GM21367 (cell line): ENCODE measurements around the gene PDE3B.
"Not testable (repeated sequence)": the region's sequence is repeated elsewhere in the genome, so short reads cannot be mapped to it uniquely, and the experiment has no call there.

Experiments used
- ATAC-seq: cut with Tn5 transposase; IDR thresholded peaks from one replicate; pipeline ENCODE4 v1.9.1; 2021; ENCODE audit not compliant: unreplicated experiment

Gene PDE3B

GRCh38 chr11:14793546-14793945 lies 149.9 kb downstream of the PDE3B start:
- no peak for ATAC-seq

- not testable (repeated sequence) for ATAC-seq
These were observed 152.4 kb downstream of the PDE3B start for GRCh38 chr11:14796028-14796427.

- no peak for ATAC-seq
These were observed 160.2 kb downstream of the PDE3B start for GRCh38 chr11:14803846-14804245.

GRCh38 chr11:14809466-14809865 lies 165.9 kb downstream of the PDE3B start:
- ATAC-seq = no peak

- no peak for ATAC-seq
These were observed 169.2 kb downstream of the PDE3B start for GRCh38 chr11:14812757-14813156.

- ATAC-seq = no peak
These were observed 169.9 kb downstream of the PDE3B start for GRCh38 chr11:14813516-14813915.

- ATAC-seq = no peak
These were observed 175.2 kb downstream of the PDE3B start for GRCh38 chr11:14818779-14819178.

- ATAC-seq = no peak
These were observed 176.0 kb downstream of the PDE3B start for GRCh38 chr11:14819596-14819995.

GRCh38 chr11:14821031-14821430 lies 177.4 kb downstream of the PDE3B start:
- no peak for ATAC-seq

- ATAC-seq = no peak
These were observed 183.0 kb downstream of the PDE3B start for GRCh38 chr11:14826600-14826999.

- no peak for ATAC-seq
These were observed 192.2 kb downstream of the PDE3B start for GRCh38 chr11:14835496-14836492.

- no peak for ATAC-seq
These were observed 198.4 kb downstream of the PDE3B start for GRCh38 chr11:14842002-14842401.

GRCh38 chr11:14852571-14853177 lies 209.1 kb downstream of the PDE3B start:
- ATAC-seq = no peak

GRCh38 chr11:14854057-14854456 lies 210.5 kb downstream of the PDE3B start:
- ATAC-seq = no peak

- ATAC-seq = no peak
These were observed 212.3 kb downstream of the PDE3B start for GRCh38 chr11:14855890-14856289.

GRCh38 chr11:14857621-14858020 lies 214.0 kb downstream of the PDE3B start:
- no peak for ATAC-seq

- ATAC-seq = no peak
These were observed 214.8 kb downstream of the PDE3B start for GRCh38 chr11:14858404-14858803.

GRCh38 chr11:14860511-14860910 lies 216.9 kb downstream of the PDE3B start:
- ATAC-seq = no peak

GRCh38 chr11:14861680-14862079 lies 218.1 kb downstream of the PDE3B start:
- no peak for ATAC-seq

GRCh38 chr11:14863775-14864174 lies 220.2 kb downstream of the PDE3B start:
- not testable (repeated sequence) for ATAC-seq

- ATAC-seq = no peak
These were observed 228.4 kb downstream of the PDE3B start for GRCh38 chr11:14872032-14872431.

- no peak for ATAC-seq
These were observed 230.0 kb downstream of the PDE3B start for GRCh38 chr11:14873632-14874031.
